K562 (cell line): Measurements from ENCODE around the gene CDHR2. TPM values are rescaled to one million over a fixed set of nuclear protein-coding genes. Genes with fewer than 3 reads are reported as not detected.

ENCODE experiments used
- BRF1 ChIP-seq: IDR thresholded peaks from 3 replicates; pipeline ENCODE4 v1.6.1; 2011; ENCODE audit warnings: borderline replicate concordance, mild to moderate bottlenecking; ENCODE audit not compliant: insufficient read length; ENCODE audit errors: extremely low read depth
- FUS ChIP-seq: fragments of 200-400 bp; formaldehyde crosslinking; optimal IDR thresholded peaks from 2 replicates; pipeline ENCODE3; 2017; ENCODE audit warnings: low read depth, low read length
- GABPA ChIP-seq: fragments of 200-800 bp; sonication (Bioruptor generic); conservative IDR thresholded peaks from 2 replicates; pipeline ENCODE4 v1.6.1; 2016; ENCODE audit warnings: low read depth, missing genetic modification characterization, missing compliant biosample characterization
- HDAC2 ChIP-seq: fragments of 450-650 bp; IDR thresholded peaks from 2 replicates; pipeline ENCODE4 v1.6.1; 2016; ENCODE audit warnings: mild to moderate bottlenecking
- HES1 ChIP-seq: fragments of 450-650 bp; IDR thresholded peaks from 2 replicates; pipeline ENCODE4 v1.6.1; 2016; ENCODE audit warnings: low read depth, mild to moderate bottlenecking, moderate library complexity
- KDM4B ChIP-seq, 2 experiments: fragments of 450-650 bp in 1 of 2; sonication (generic) in 1 of 2; IDR thresholded peaks; 2 replicates each; pipeline ENCODE4 v1.6.1; 2016 to 2017; ENCODE audit warnings: borderline replicate concordance in 2 of 2, antibody characterized with exemption in 1 of 2, low read depth in 1 of 2, mild to moderate bottlenecking in 1 of 2
- MAZ ChIP-seq, 2 experiments: fragments of 450-650 bp in 1 of 2; sonication (generic) in 1 of 2; formaldehyde crosslinking; IDR thresholded peaks in 1 of 2; conservative IDR thresholded peaks in 1 of 2; 2 replicates each; pipeline versions ENCODE4 v1.4.0 to v1.5.0; 2020; ENCODE audit warnings: mild to moderate bottlenecking in 1 of 2, missing genetic modification reagents in 1 of 2
- MIER1 ChIP-seq: fragments of 450-650 bp; IDR thresholded peaks from 2 replicates; pipeline ENCODE4 v1.6.1; 2016; ENCODE audit warnings: antibody characterized with exemption, mild to moderate bottlenecking, low read depth
- MNT ChIP-seq, 2 experiments: fragments of 450-650 bp; conservative IDR thresholded peaks; 2 replicates each; pipeline ENCODE4 v1.6.1; 2017; ENCODE audit warnings: mild to moderate bottlenecking in 2 of 2, moderate library complexity in 2 of 2
- NCOA1 ChIP-seq: fragments of 450-650 bp; IDR thresholded peaks from 2 replicates; pipeline ENCODE4 v1.6.1; 2016; ENCODE audit warnings: low read depth
- NCOA6 ChIP-seq: fragments of 450-650 bp; IDR thresholded peaks from 2 replicates; pipeline ENCODE4 v1.6.1; 2017; ENCODE audit warnings: mild to moderate bottlenecking
- NCOR1 ChIP-seq: fragments of 450-650 bp; IDR thresholded peaks from 2 replicates; pipeline ENCODE4 v1.6.1; 2016; ENCODE audit warnings: mild to moderate bottlenecking, moderate library complexity
- PPARD ChIP-seq: fragments of 250-450 bp; sonication (Bioruptor Pico); IDR thresholded peaks from 2 replicates; pipeline ENCODE4 v1.8.0; 2022; ENCODE audit warnings: inconsistent platforms, mild to moderate bottlenecking, moderate library complexity
- RCOR1 ChIP-seq, 2 experiments: IDR thresholded peaks; 2 replicates each; pipeline ENCODE4 v1.6.1; 2012; ENCODE audit warnings: low read depth in 2 of 2, low read length in 2 of 2, borderline replicate concordance in 1 of 2, improper control_type of control experiment in 1 of 2
- SIRT6 ChIP-seq: IDR thresholded peaks from one replicate; pipeline ENCODE4 v1.6.1; 2012; ENCODE audit warnings: low read depth, mild to moderate bottlenecking, control low read depth, inconsistent platforms, low read length, moderate library complexity
- SREBF1 ChIP-seq: fragments of 150-350 bp; IDR thresholded peaks from 2 replicates; pipeline ENCODE4 v1.6.1; 2014; ENCODE audit warnings: antibody characterized with exemption, low read depth, low read length, borderline replicate concordance
- TFAP4 ChIP-seq: sonication (generic); formaldehyde crosslinking; IDR thresholded peaks from 2 replicates; pipeline ENCODE4 v1.8.0; 2022; ENCODE audit warnings: missing genetic modification reagents, mild to moderate bottlenecking, moderate library complexity, borderline replicate concordance
- ZBTB34 ChIP-seq: fragments of 250-450 bp; sonication (Bioruptor Pico); IDR thresholded peaks from 2 replicates; pipeline ENCODE4 v1.8.0; 2021; ENCODE audit warnings: mild to moderate bottlenecking, moderate library complexity
- ZNF395 ChIP-seq: fragments of 200-800 bp; sonication (Bioruptor generic); IDR thresholded peaks from 2 replicates; pipeline ENCODE4 v1.6.1; 2017; ENCODE audit warnings: missing genetic modification characterization, missing compliant biosample characterization
- ZNF408 ChIP-seq: fragments of 250-450 bp; sonication (Bioruptor Pico); IDR thresholded peaks from 2 replicates; pipeline ENCODE4 v1.4.0; 2020; ENCODE audit warnings: low read depth, mild to moderate bottlenecking, moderate library complexity
- ZNF445 ChIP-seq: fragments of 250-450 bp; sonication (Bioruptor Pico); IDR thresholded peaks from 2 replicates; pipeline ENCODE4 v1.4.0; 2020; ENCODE audit warnings: low read depth, mild to moderate bottlenecking, moderate library complexity
- ZNF589 ChIP-seq: fragments of 200-800 bp; sonication (Bioruptor generic); IDR thresholded peaks from 2 replicates; pipeline ENCODE4 v1.6.1; 2016; ENCODE audit warnings: low read depth, missing genetic modification characterization, missing compliant biosample characterization
- ZZZ3 ChIP-seq: fragments of 450-650 bp; IDR thresholded peaks from 2 replicates; pipeline ENCODE4 v1.6.1; 2016; ENCODE audit warnings: antibody characterized with exemption, mild to moderate bottlenecking, moderate library complexity
- polyA plus RNA-seq, 8 experiments: library from polyadenylated mRNA; depleted of rRNA in 4 of 8; stranded (reverse) in 5 of 8; unstranded in 3 of 8; fragments of >200 nt; fragmentation: Nextera tagmentation in 2 of 8; fragmentation: Illumina TruSeq in 1 of 8; extraction: Ambion mirVana in 2 of 8; extraction: Trizol in 1 of 8; gene quantifications; 2 replicates each; pipeline versions ENCODE4 v1.2.1 to v1.2.3, GENCODE V29; 2011 to 2014; ENCODE audit warnings: inconsistent platforms in 1 of 8, missing spikeins in 1 of 8
- total RNA-seq, 7 experiments: library from RNA; depleted of rRNA in 6 of 7; stranded (reverse); fragments of >200 nt in 6 of 7; fragmentation: Illumina TruSeq in 2 of 7; extraction: Trizol in 2 of 7; gene quantifications; 2 replicates each; pipeline versions ENCODE4 v1.2.1 to v1.2.3, GENCODE V29; 2011 to 2021; ENCODE audit warnings: low replicate concordance in 1 of 7

CDHR2 gene
- total and polyA plus RNA-seq, 9 of the 15 experiments (the other 6 are each of a cell fraction or from before 2014, with no cell fraction given) = 0.01 to 0.62 (median 0.09) TPM; not detected in 2

GRCh38 chr5:176611435-176611834 is 62.3 kb downstream of the CDHR2 start (continued):
- TF ChIP-seq BRF1 = no peak
- peak; percentile 76 for TF ChIP-seq GABPA
- 0 out of 2 replicates have a peak, but pooled peaks have one; percentile 24 for TF ChIP-seq ZNF395
- TF ChIP-seq RCOR1 (IDR thresholded peaks at IDR 0.05; ENCODE audit: borderline replicate concordance in 1 of 2, low read depth in 2 of 2, low read length in 2 of 2) = peak in 1 of 2 experiments; percentile 86; a peak in 2 of 4 replicates
- TF ChIP-seq NCOA6 = peak; percentile 56; the same call in 1 of the 2 replicates
- TF ChIP-seq KDM4B (IDR thresholded peaks at IDR 0.05; ENCODE audit: borderline replicate concordance in 2 of 2, low read depth in 1 of 2) = no peak
- TF ChIP-seq ZNF408 = no peak
- TF ChIP-seq NCOA1 = peak; percentile 48; the same call in 1 of the 2 replicates
- TF ChIP-seq TFAP4 = peak; percentile 64
- 0 out of 2 replicates have a peak, but pooled peaks have one; percentile 49 for TF ChIP-seq ZNF589
- TF ChIP-seq HDAC2 = peak; percentile 43; the same call in 1 of the 2 replicates
- TF ChIP-seq MNT (conservative IDR thresholded peaks at IDR 0.05) = peak in 1 of 2 experiments; percentile 79; a peak in 3 of 4 replicates
- no peak for TF ChIP-seq FUS
- TF ChIP-seq HES1 = no peak
- TF ChIP-seq ZBTB34 (CRISPR knock-in tag) = no peak
- TF ChIP-seq ZNF445 = no peak
- no peak for TF ChIP-seq NCOR1
- no peak for TF ChIP-seq ZZZ3
- TF ChIP-seq MIER1 = peak; percentile 93
- peak in 1 of 2 experiments; percentile 86; a peak in 2 of 4 replicates for TF ChIP-seq MAZ (CRISPR knock-in tag; conservative IDR thresholded peaks at IDR 0.05 in 1 of 2, IDR thresholded peaks at IDR 0.05 in 1 of 2)
- TF ChIP-seq SREBF1 = no peak
- no peak for TF ChIP-seq PPARD
- TF ChIP-seq SIRT6 = no peak
